Measurements from ENCODE around the gene PDGFRB.

DNA sequence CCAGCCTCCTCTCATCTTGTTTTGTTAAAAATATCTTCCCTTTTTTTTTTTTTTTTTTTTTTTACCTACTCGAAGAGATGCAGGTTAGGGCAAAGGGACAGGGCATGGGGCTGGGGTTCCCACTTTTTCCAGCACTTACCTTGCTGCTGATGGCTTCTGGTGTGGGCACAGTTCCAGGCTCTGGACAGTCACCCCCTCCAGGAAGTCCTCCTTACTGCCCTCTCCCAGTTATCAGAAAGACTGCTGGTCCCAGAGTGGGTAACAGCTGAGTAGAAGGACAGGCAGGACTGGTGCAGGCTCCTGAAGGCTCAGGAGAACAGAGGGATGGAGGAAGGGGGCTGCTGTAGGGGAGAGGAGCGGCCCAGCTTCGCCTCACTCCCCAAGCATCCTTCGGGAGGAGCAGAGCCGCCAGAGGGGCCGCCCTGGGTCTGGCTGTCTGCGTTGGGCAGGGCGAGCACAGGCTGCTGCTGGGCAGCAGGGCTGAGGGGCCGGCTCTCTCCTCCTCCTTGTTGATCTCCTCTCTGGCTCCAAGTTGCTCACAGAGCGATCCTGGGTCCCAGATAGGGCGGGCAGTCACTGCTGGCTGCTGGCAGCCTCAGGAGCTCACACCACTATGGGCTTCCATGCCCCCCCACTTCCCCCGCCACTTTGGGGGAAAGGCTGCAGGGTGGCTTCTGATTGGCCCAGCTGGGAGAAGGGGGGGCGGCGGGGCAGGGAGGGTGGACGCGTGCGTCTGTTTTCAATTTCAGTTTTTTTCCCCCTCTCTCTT, at the start of gene PDGFRB:
- TF ChIP-seq CEBPB (IDR thresholded peaks at IDR 0.05) (no peak), ZC3H11A (IDR thresholded peaks at IDR 0.05) (no peak), RCOR1 (IDR thresholded peaks at IDR 0.05; ENCODE audit: low read depth, low read length) (no peak), SMC3 (IDR thresholded peaks at IDR 0.05) (no peak), POLR2A (IDR thresholded peaks at IDR 0.05; ENCODE audit: low read length) (no peak), HDAC2 (IDR thresholded peaks at IDR 0.05) (no peak), ZNF302 (CRISPR knock-in tag; IDR thresholded peaks at IDR 0.05) (no peak), HOXA7 (CRISPR knock-in tag; IDR thresholded peaks at IDR 0.05) (no peak)
- TF ChIP-seq, protein P1, sequence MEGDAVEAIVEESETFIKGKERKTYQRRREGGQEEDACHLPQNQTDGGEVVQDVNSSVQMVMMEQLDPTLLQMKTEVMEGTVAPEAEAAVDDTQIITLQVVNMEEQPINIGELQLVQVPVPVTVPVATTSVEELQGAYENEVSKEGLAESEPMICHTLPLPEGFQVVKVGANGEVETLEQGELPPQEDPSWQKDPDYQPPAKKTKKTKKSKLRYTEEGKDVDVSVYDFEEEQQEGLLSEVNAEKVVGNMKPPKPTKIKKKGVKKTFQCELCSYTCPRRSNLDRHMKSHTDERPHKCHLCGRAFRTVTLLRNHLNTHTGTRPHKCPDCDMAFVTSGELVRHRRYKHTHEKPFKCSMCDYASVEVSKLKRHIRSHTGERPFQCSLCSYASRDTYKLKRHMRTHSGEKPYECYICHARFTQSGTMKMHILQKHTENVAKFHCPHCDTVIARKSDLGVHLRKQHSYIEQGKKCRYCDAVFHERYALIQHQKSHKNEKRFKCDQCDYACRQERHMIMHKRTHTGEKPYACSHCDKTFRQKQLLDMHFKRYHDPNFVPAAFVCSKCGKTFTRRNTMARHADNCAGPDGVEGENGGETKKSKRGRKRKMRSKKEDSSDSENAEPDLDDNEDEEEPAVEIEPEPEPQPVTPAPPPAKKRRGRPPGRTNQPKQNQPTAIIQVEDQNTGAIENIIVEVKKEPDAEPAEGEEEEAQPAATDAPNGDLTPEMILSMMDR (IDR thresholded peaks at IDR 0.05) = no peak

Measured in A549 (cell line).